GM12878 (cell line): ENCODE measurements around the gene RPLP2. TPM values are rescaled to one million over a fixed set of nuclear protein-coding genes. Genes with fewer than 3 reads are reported as not detected.
A peak's percentile ranks its signal among the peaks of the same experiment; 100 is the strongest.

Experiments
- ATAC-seq: fragments of 200-7000 bp; cut with Tn5 transposase; 3 replicates; pipeline ENCODE4 v1.9.1; 2020; ENCODE audit warnings: mild to moderate bottlenecking, moderate library complexity
- BruUV-seq: library from RNA; stranded (reverse); fragments of 400-500 nt; replicated peaks from 2 replicates; lab custom pipeline; 2021; lab: Mats Ljungman, UMichigan
- CTCF ChIA-PET: fragments of 300-600 bp; sonication (Branson Sonifier 250); formaldehyde crosslinking; extraction: SDS; loops from one replicate; lab custom pipeline; 2021; ENCODE audit warnings: inconsistent platforms; lab: Yijun Ruan, JAX
- POLR2A ChIA-PET: fragments of 350-600 bp; formaldehyde crosslinking; extraction: SDS; loops from one replicate; lab custom pipeline; 2021; ENCODE audit warnings: inconsistent platforms; lab: Charles Lee
- RAD21 ChIA-PET: fragments of 300-600 bp; sonication (Branson Sonifier 250); formaldehyde crosslinking; loops from one replicate; lab custom pipeline; 2023; ENCODE audit warnings: antibody characterized with exemption; ENCODE audit not compliant: unreplicated experiment; lab: Charles Lee
- SMC1A ChIA-PET: fragments of 300-600 bp; sonication (Branson Sonifier 250); formaldehyde crosslinking; loops from one replicate; lab custom pipeline; 2023; ENCODE audit not compliant: unreplicated experiment, uncharacterized antibody; lab: Charles Lee
- DNase-seq: peaks from one replicate; pipeline ENCODE4 v3.0.0-alpha.2; 2011; ENCODE audit warnings: low read depth, low spot score
- FAIRE-seq: peaks from 3 replicates; lab custom pipeline; 2011; peaks lifted over from hg19 to GRCh38; lab: Jason Lieb, UNC
- H2AFZ ChIP-seq: 2 replicates; pipeline ENCODE4 v1.6.0; 2011; ENCODE audit warnings: low read depth, low read length, control low read depth; ENCODE audit not compliant: control insufficient read depth
- H3K27ac ChIP-seq: 2 replicates; pipeline ENCODE4 v1.5.1; 2011; ENCODE audit warnings: control low read depth; ENCODE audit not compliant: control insufficient read depth, insufficient read depth
- H3K27me3 ChIP-seq, 2 experiments: replicated peaks in 1 of 2; 2 replicates each; pipeline versions ENCODE4 v1.6.0 to v1.6.1; 2011; ENCODE audit warnings: low read length in 1 of 2; ENCODE audit not compliant: control insufficient read depth in 2 of 2, insufficient read depth in 2 of 2
- H3K36me3 ChIP-seq, 2 experiments: 2 replicates each; pipeline ENCODE4 v1.5.1; 2011; ENCODE audit warnings: low read length in 1 of 2; ENCODE audit not compliant: control insufficient read depth in 2 of 2, insufficient read depth in 2 of 2
- H3K4me1 ChIP-seq: 2 replicates; pipeline ENCODE4 v1.6.1; 2011; ENCODE audit warnings: mild to moderate bottlenecking, low read length, moderate library complexity, mixed read lengths; ENCODE audit not compliant: control insufficient read depth, insufficient read depth
- H3K4me2 ChIP-seq: 2 replicates; pipeline ENCODE4 v1.6.0; 2011; ENCODE audit warnings: control low read depth; ENCODE audit not compliant: control insufficient read depth, insufficient read depth
- H3K4me3 ChIP-seq: fragments of 200-600 bp; sonication (generic); 2 replicates; pipeline ENCODE4 v1.5.1; 2016
- H3K79me2 ChIP-seq: 2 replicates; pipeline ENCODE4 v1.6.0; 2011; ENCODE audit warnings: low read length; ENCODE audit not compliant: control insufficient read depth, insufficient read depth
- H3K9ac ChIP-seq: 2 replicates; pipeline ENCODE4 v1.8.0; 2011; ENCODE audit warnings: low read length, control low read depth, mixed read lengths; ENCODE audit not compliant: control insufficient read depth, insufficient read depth
- H3K9me3 ChIP-seq: replicated peaks from 3 replicates; pipeline ENCODE4 v1.5.1; 2011; ENCODE audit warnings: mild to moderate bottlenecking, low read length; ENCODE audit not compliant: control insufficient read depth, insufficient read depth
- H4K20me1 ChIP-seq: 2 replicates; pipeline ENCODE4 v1.6.0; 2011; ENCODE audit not compliant: control insufficient read depth, insufficient read depth
- CHD1 ChIP-seq: IDR thresholded peaks from 2 replicates; pipeline ENCODE4 v1.6.1; 2012; ENCODE audit warnings: low read depth, low read length, improper control_type of control experiment
- GATAD2B ChIP-seq: fragments of 450-650 bp; conservative IDR thresholded peaks from 2 replicates; pipeline ENCODE4 v1.6.1; 2017; ENCODE audit warnings: low read depth, mild to moderate bottlenecking, moderate library complexity
- IKZF1 ChIP-seq: fragments of 450-650 bp; conservative IDR thresholded peaks from 2 replicates; pipeline ENCODE4 v1.6.1; 2017; ENCODE audit warnings: antibody characterized with exemption, mild to moderate bottlenecking
- LARP7 ChIP-seq: fragments of 450-650 bp; IDR thresholded peaks from 2 replicates; pipeline ENCODE4 v1.6.1; 2017; ENCODE audit warnings: mild to moderate bottlenecking
- MTA2 ChIP-seq: fragments of 450-650 bp; IDR thresholded peaks from 2 replicates; pipeline ENCODE4 v1.6.1; 2016; ENCODE audit warnings: low read depth, mild to moderate bottlenecking, moderate library complexity
- NFYB ChIP-seq: IDR thresholded peaks from 2 replicates; pipeline ENCODE4 v1.6.1; 2011; ENCODE audit warnings: low read depth, mild to moderate bottlenecking, low read length, improper control_type of control experiment, moderate library complexity; ENCODE audit not compliant: insufficient read depth
- SPI1 ChIP-seq: IDR thresholded peaks from 2 replicates; pipeline ENCODE4 v1.6.1; 2011; ENCODE audit warnings: low read depth, mild to moderate bottlenecking, low read length, moderate library complexity, borderline replicate concordance; ENCODE audit not compliant: insufficient read depth
- ZNF207 ChIP-seq: fragments of 450-650 bp; IDR thresholded peaks from 2 replicates; pipeline ENCODE4 v1.6.1; 2014; ENCODE audit warnings: antibody characterized with exemption, mild to moderate bottlenecking, borderline replicate concordance
- WGBS: methylation state at CpG from one replicate; pipeline ENCODE4 v1.1.6; 2016; ENCODE audit warnings: low lambda C conversion rate; ENCODE audit not compliant: insufficient replicate concordance, insufficient coverage; ENCODE audit errors: missing lambda C conversion rate; 5-methylcytosine and 5-hydroxymethylcytosine counted together
- in situ Hi-C: fragments of 300-500 bp; cut with MboI; formaldehyde crosslinking; loops from 9 replicates; pipeline ENCODE4 v1.14.3; 2018; ENCODE audit warnings: mixed read lengths
- intact Hi-C: fragments of 100-400 bp; cut with micrococcal nuclease; formaldehyde crosslinking; loops from one replicate; pipeline ENCODE4 v1.14.2; 2022; ENCODE audit not compliant: unreplicated experiment
- polyA plus RNA-seq, 11 experiments: library from polyadenylated mRNA; depleted of rRNA in 4 of 11; unstranded in 6 of 11; stranded (reverse) in 5 of 11; fragments of >200 nt; fragmentation: Nextera tagmentation in 4 of 11; fragmentation: Illumina TruSeq in 1 of 11; extraction: Ambion mirVana in 4 of 11; extraction: Trizol in 1 of 11; gene quantifications; 1 replicate in 1 of 11; 2 replicates in 10 of 11; pipeline versions ENCODE4 v1.2.1 to v1.2.3, GENCODE V29; 2011 to 2016; ENCODE audit warnings: inconsistent platforms in 2 of 11, missing spikeins in 2 of 11, low read depth in 1 of 11
- total RNA-seq, 4 experiments: library from RNA; depleted of rRNA in 3 of 4; stranded (reverse); fragments of >200 nt in 3 of 4; fragmentation: Illumina TruSeq in 1 of 4; extraction: Trizol in 1 of 4; gene quantifications; 2 replicates each; pipeline versions ENCODE4 v1.2.1 to v1.2.3, GENCODE V29; 2013 to 2021
- TF ChIP-seq, protein P1 (sequence below): fragments of 450-650 bp; IDR thresholded peaks from 2 replicates; pipeline ENCODE4 v1.6.1; 2017; ENCODE audit warnings: mild to moderate bottlenecking, moderate library complexity

The RPLP2 gene
- total and polyA plus RNA-seq, 10 of the 15 experiments (the other 5 are each of a cell fraction or from before 2014, with no cell fraction given), result 488 to 3,558 (median 1,481) TPM

DNA sequence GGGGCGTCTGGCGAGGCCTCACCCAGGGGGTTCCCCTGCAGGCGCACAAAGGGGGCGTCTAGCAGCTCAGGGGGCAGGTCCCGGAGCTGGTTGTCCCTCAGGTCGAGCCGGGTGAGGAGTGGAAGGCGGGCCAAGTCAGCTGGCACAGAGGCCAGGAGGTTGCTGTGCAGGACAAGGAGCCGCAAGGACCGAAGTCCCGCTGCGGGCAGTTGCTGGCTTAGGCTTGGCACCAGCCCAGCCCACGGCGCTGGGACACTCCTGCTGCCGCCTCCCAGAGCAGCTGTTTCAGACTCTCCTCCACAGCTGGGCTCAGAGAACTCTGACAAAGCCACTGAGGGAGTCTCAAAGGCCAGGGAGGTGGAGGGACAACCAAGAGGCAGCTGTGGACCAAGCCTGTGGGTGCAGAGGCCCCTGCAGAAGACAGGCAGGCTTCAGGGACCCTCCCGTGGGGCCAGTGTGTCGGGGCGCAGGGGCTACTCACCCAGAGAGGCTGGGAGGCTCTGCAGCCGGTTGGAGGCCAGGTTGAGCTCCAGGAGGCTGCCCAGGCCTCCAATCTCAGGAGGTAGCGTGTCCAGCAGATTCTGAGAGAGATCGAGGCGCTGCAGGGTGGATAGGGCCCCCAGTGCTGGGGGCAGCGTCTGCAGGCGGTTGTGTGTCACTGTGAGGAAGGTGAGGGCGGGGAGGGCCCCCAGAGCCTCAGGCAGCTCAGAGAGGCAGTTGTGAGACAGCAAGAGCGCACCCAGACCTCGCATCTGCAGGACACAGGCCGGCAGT is 6.9 kb upstream of the RPLP2 start:
- H3K27me3 ChIP-seq, result no peaks in the 10 kb centered on the region
- no peak overlapping the region for H2AFZ ChIP-seq
- peaks cover 12% of the 10 kb centered on the region for H3K4me1 ChIP-seq
- peak overlapping the region; percentile 95; the same call in 1 of the 2 replicates for H3K4me2 ChIP-seq
- H3K4me3 ChIP-seq, result no peak overlapping the region
- H3K27ac ChIP-seq, result no peak overlapping the region
- H3K9ac ChIP-seq, result no peak overlapping the region
- SMC1A ChIA-PET, result no interaction called here
- ATAC-seq (no peak), DNase-seq (no peak)
- POLR2A ChIA-PET, result interaction anchor here (2.7 kb wide), 1 partner anchor 17 kb away, joined by 9 read pairs; the partner anchor contains the start of gene PNPLA2
- CTCF ChIA-PET, result no interaction called here
- no peaks in the 10 kb centered on the region for H3K9me3 ChIP-seq
- peaks cover 12% of the 10 kb centered on the region for H3K79me2 ChIP-seq
- no peaks in the 10 kb centered on the region for H4K20me1 ChIP-seq
- intact Hi-C loops, result no loop called here
- RAD21 ChIA-PET, result no interaction called here
- WGBS, result 93% methylated on average over 28 of the region's 28 CpGs
- no TSS peak for BruUV-seq
- TF ChIP-seq GATAD2B (no peak), LARP7 (no peak), SPI1 (no peak), CHD1 (no peak), ZNF207 (no peak)
- TF ChIP-seq, all 136 proteins: peak for 0
- peaks cover 0 to 10% of the 10 kb centered on the region in 2 experiments; a peak in 2 of 4 replicates for H3K36me3 ChIP-seq
- FAIRE-seq, result no peak
- in situ Hi-C loops, result loop anchor here (25.0 kb wide), 1 partner anchor 1584 kb away; the partner anchor contains the start of gene CD81

DNA sequence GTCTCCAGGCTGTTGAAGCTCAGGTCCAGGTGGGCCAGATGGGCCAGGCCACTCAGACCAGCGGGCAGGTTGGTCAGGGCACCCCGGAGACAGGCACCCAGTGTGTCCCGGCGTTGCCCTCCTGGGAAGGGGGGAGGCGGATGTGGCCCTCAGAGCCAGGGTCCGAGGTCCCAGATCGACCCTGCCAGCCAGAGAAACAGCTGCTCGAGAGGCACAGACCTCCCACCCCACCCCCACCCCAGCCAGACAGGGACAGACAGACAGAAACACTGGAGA is 6.4 kb upstream of the RPLP2 start:
- Histone ChIP-seq H3K4me3 (no peak overlapping the region; the same call in 1 of the 2 replicates), H3K4me1 (peaks cover 12% of the 10 kb centered on the region), H3K27me3 (no peaks in the 10 kb centered on the region), H3K4me2 (peak overlapping the region; percentile 95), H4K20me1 (no peaks in the 10 kb centered on the region), H3K27ac (no peak overlapping the region), H3K79me2 (peaks cover 13% of the 10 kb centered on the region)
- WGBS, result 92% methylated on average over 8 of the region's 8 CpGs
- in situ Hi-C loops (loop anchor here (25.0 kb wide), 1 partner anchor 1584 kb away; the partner anchor contains the start of gene CD81), intact Hi-C loops (no loop called here)
- ATAC-seq, result no peak
- TF ChIP-seq NFYB, result no peak
- TF ChIP-seq IKZF1, result no peak
- TF ChIP-seq, protein P1, sequence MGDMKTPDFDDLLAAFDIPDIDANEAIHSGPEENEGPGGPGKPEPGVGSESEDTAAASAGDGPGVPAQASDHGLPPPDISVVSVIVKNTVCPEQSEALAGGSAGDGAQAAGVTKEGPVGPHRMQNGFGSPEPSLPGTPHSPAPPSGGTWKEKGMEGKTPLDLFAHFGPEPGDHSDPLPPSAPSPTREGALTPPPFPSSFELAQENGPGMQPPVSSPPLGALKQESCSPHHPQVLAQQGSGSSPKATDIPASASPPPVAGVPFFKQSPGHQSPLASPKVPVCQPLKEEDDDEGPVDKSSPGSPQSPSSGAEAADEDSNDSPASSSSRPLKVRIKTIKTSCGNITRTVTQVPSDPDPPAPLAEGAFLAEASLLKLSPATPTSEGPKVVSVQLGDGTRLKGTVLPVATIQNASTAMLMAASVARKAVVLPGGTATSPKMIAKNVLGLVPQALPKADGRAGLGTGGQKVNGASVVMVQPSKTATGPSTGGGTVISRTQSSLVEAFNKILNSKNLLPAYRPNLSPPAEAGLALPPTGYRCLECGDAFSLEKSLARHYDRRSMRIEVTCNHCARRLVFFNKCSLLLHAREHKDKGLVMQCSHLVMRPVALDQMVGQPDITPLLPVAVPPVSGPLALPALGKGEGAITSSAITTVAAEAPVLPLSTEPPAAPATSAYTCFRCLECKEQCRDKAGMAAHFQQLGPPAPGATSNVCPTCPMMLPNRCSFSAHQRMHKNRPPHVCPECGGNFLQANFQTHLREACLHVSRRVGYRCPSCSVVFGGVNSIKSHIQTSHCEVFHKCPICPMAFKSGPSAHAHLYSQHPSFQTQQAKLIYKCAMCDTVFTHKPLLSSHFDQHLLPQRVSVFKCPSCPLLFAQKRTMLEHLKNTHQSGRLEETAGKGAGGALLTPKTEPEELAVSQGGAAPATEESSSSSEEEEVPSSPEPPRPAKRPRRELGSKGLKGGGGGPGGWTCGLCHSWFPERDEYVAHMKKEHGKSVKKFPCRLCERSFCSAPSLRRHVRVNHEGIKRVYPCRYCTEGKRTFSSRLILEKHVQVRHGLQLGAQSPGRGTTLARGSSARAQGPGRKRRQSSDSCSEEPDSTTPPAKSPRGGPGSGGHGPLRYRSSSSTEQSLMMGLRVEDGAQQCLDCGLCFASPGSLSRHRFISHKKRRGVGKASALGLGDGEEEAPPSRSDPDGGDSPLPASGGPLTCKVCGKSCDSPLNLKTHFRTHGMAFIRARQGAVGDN, result no peak
- no peak for TF ChIP-seq MTA2
- TF ChIP-seq, all 136 proteins: peak for 0
- Histone ChIP-seq H3K36me3 (peaks cover 0 to 10% of the 10 kb centered on the region in 2 experiments; a peak in 2 of 4 replicates), H2AFZ (no peak overlapping the region), H3K9ac (peak overlapping the region; percentile 90; the same call in 1 of the 2 replicates), H3K9me3 (no peaks in the 10 kb centered on the region)
- BruUV-seq, result no TSS peak
- FAIRE-seq (no peak), DNase-seq (no peak)
- ChIA-PET CTCF (no interaction called here), SMC1A (no interaction called here), POLR2A (interaction anchor here (2.7 kb wide), 1 partner anchor 16 kb away, joined by 9 read pairs; the partner anchor contains the start of gene PNPLA2), RAD21 (no interaction called here)
